GM21737 (cell line): ENCODE results near the gene CHCHD3.

Experiments
- ATAC-seq: cut with Tn5 transposase; IDR thresholded peaks from one replicate; pipeline ENCODE4 v1.9.1; 2021; ENCODE audit warnings: mild to moderate bottlenecking, moderate library complexity; ENCODE audit not compliant: unreplicated experiment

The CHCHD3 gene

GRCh38 chr7:132830941-132831340 lies 250.9 kb downstream of the CHCHD3 start:
- no peak for ATAC-seq

- ATAC-seq = no peak
Measured at GRCh38 chr7:132828502-132828901, 253.4 kb downstream of the CHCHD3 start.

GRCh38 chr7:132825932-132826835 lies 255.7 kb downstream of the CHCHD3 start:
- ATAC-seq = no peak

- ATAC-seq = no peak
Measured at GRCh38 chr7:132825222-132825621, 256.7 kb downstream of the CHCHD3 start.

GRCh38 chr7:132819648-132820047 lies 262.2 kb downstream of the CHCHD3 start:
- ATAC-seq = no peak

- ATAC-seq = no peak
Measured at GRCh38 chr7:132817949-132818348, 263.9 kb downstream of the CHCHD3 start.

- ATAC-seq = no peak
Measured at GRCh38 chr7:132815696-132816311, 266.1 kb downstream of the CHCHD3 start.

- no peak for ATAC-seq
Measured at GRCh38 chr7:132815130-132815529, 266.8 kb downstream of the CHCHD3 start.

GRCh38 chr7:132810561-132810960 lies 271.3 kb downstream of the CHCHD3 start:
- ATAC-seq = no peak

- no peak for ATAC-seq
Measured at GRCh38 chr7:132806834-132807233, 275.1 kb downstream of the CHCHD3 start.

GRCh38 chr7:132805766-132806165 lies 276.1 kb downstream of the CHCHD3 start:
- ATAC-seq = no peak

GRCh38 chr7:132804849-132805485 lies 276.9 kb downstream of the CHCHD3 start:
- no peak for ATAC-seq

GRCh38 chr7:132800522-132800921 lies 281.4 kb downstream of the CHCHD3 start:
- no peak for ATAC-seq

- ATAC-seq = no peak
Measured at GRCh38 chr7:132799081-132799413, 282.8 kb downstream of the CHCHD3 start.

GRCh38 chr7:132797152-132797551 lies 284.7 kb downstream of the CHCHD3 start:
- ATAC-seq = no peak

GRCh38 chr7:132793474-132793873 lies 288.4 kb downstream of the CHCHD3 start:
- ATAC-seq = no peak

GRCh38 chr7:132791036-132791435 lies 290.9 kb downstream of the CHCHD3 start:
- no peak for ATAC-seq

- no peak for ATAC-seq
Measured at GRCh38 chr7:132790104-132790503, 291.8 kb downstream of the CHCHD3 start.

- ATAC-seq = no peak
Measured at GRCh38 chr7:132789281-132789680, 292.6 kb downstream of the CHCHD3 start.

GRCh38 chr7:132785870-132786269 lies 296.0 kb downstream of the CHCHD3 start:
- no peak for ATAC-seq

- no peak for ATAC-seq
Measured at GRCh38 chr7:132784406-132784805, 297.5 kb downstream of the CHCHD3 start.

GRCh38 chr7:132783824-132784223 lies 298.1 kb downstream of the CHCHD3 start:
- ATAC-seq = no peak
